SU-DHL-6 (cell line): Measurements from ENCODE around the gene CCDC180.

Experiments used
- EZH2phosphoT487 ChIP-seq: fragments of 200-600 bp; sonication (generic), shearing (Covaris generic); conservative IDR thresholded peaks from 2 replicates; pipeline ENCODE4 v1.6.1; 2018; ENCODE audit warnings: mild to moderate bottlenecking, antibody characterized with exemption, low read length, moderate library complexity, mixed read lengths
- TF ChIP-seq, protein P1 (sequence below): fragments of 200-600 bp; sonication (generic); IDR thresholded peaks from one replicate; pipeline ENCODE4 v1.5.1; 2017; ENCODE audit warnings: antibody characterized with exemption, mild to moderate bottlenecking, low read length, moderate library complexity; ENCODE audit not compliant: insufficient read depth, poor library complexity, severe bottlenecking

DNA sequence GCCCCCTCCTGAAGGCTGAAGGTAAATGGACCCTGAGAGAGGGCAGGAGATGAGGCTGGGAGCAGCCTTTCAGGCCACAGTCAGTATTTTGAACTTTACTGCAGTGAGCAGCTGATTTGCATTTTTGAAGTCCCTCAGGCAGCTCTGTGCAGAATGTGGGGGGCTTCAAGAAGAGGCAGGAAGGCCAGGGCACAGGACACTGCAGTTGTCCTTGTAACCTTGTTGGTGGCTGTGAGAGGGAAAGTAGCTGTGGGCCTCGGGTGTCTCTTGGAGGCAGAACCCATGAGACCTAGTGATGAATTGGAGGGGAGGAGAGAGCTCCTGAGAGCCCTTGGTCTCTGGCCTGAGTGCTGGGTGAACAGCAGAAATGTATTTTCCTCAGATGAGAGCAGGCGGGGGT is 2.6 kb downstream of the CCDC180 start:
- TF ChIP-seq, protein P1, sequence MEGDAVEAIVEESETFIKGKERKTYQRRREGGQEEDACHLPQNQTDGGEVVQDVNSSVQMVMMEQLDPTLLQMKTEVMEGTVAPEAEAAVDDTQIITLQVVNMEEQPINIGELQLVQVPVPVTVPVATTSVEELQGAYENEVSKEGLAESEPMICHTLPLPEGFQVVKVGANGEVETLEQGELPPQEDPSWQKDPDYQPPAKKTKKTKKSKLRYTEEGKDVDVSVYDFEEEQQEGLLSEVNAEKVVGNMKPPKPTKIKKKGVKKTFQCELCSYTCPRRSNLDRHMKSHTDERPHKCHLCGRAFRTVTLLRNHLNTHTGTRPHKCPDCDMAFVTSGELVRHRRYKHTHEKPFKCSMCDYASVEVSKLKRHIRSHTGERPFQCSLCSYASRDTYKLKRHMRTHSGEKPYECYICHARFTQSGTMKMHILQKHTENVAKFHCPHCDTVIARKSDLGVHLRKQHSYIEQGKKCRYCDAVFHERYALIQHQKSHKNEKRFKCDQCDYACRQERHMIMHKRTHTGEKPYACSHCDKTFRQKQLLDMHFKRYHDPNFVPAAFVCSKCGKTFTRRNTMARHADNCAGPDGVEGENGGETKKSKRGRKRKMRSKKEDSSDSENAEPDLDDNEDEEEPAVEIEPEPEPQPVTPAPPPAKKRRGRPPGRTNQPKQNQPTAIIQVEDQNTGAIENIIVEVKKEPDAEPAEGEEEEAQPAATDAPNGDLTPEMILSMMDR: no peak
- no peak for TF ChIP-seq EZH2phosphoT487
